Activated CD4-positive, CD25-positive, alpha-beta regulatory T cell treated with anti-CD3 and anti-CD28 coated beads, Interleukin-2, amount 50 U/mL, for 16 hours (primary cell): ENCODE measurements around the gene ACAP3.
A peak's percentile ranks its signal among the peaks of the same experiment; 100 is the strongest.

Source experiments
- DNase-seq: peaks from one replicate; pipeline ENCODE4 v3.0.0-alpha.2; 2020; ENCODE audit warnings: low read depth, low spot score

Gene ACAP3, protein sequence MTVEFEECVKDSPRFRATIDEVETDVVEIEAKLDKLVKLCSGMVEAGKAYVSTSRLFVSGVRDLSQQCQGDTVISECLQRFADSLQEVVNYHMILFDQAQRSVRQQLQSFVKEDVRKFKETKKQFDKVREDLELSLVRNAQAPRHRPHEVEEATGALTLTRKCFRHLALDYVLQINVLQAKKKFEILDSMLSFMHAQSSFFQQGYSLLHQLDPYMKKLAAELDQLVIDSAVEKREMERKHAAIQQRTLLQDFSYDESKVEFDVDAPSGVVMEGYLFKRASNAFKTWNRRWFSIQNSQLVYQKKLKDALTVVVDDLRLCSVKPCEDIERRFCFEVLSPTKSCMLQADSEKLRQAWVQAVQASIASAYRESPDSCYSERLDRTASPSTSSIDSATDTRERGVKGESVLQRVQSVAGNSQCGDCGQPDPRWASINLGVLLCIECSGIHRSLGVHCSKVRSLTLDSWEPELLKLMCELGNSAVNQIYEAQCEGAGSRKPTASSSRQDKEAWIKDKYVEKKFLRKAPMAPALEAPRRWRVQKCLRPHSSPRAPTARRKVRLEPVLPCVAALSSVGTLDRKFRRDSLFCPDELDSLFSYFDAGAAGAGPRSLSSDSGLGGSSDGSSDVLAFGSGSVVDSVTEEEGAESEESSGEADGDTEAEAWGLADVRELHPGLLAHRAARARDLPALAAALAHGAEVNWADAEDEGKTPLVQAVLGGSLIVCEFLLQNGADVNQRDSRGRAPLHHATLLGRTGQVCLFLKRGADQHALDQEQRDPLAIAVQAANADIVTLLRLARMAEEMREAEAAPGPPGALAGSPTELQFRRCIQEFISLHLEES

DNA sequence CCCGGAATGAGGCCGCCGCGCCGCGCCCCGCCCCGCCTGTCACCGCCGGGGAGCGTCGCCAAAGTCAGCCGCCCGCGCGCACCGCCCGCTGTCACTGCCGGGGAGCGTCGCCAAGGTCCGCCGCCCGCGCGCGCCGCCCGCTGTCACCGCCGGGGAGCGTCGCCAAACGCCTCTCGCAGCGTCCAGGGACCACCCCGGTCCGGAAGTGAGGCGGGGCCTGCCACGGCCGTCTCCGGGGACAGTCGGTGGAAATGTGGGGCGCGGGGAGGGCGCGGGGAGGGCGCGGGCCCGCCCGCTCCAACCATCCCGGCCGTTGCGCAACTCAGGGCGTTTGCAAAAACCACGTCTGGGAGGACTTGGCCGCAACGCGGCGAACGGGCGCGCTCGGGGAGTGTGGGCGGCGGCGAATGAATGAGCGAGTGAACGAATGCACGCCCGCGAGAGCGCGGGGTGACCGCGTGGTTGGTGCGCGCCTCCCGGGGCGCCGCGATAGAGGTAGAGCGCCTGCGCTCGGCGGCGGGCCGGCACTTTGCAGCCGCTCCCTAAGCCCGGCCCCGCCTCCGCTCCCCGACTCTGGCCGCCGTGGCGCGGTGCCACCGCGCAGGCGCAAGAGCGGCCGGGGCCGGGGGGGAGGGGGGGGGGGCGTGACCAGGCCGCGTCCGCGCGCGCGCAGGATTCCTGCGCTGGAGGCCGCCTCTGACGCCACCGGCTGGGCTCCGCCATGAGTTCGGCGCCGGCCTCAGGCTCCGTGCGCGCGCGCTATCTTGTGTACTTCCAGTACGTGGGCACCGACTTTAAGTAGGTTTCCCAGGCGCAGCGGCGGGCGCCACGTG, at the start of gene ACAP3, which contains the start of gene PUSL1:
ACAP3 (minus strand) TSS at position 8 of the 833 bp plus-strand sequence. CDS start 115 bp downstream, outside the sequence.
PUSL1 (plus strand) TSS at position 675 of the 833 bp plus-strand sequence; CDS start at position 722, 47 bp downstream.
- DNase-seq = peak; percentile 79

DNA sequence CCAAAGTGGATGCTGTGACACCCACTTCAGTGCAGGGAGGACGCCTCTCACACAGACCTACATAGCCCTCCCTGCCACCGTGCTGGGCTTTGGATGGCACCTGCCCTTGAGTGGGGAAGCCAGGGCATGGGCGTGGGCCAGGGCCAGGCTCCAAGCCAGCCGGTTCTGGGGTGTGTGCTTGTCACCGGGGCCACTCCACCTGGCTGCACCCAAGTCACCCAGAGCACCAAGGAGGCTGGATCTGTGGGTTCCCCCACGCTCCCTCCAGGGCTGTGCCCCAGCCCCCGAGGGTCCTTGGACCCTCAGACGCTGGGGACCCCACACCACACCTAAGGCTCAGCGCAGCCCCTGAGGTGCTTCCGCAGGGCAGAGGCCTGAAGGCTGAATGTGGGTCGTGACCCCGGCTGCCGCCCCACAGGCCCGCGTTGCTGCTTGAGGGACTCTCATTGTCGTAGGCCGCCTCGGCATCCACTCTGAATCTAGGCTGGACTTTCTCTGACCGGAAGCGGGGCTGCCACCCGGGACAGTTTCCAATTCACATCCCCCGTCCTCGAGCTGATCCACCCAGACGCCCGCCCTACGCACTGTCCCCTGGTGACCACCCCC, 49.2 kb upstream of the ACAP3 start:
- no peak for DNase-seq

DNA sequence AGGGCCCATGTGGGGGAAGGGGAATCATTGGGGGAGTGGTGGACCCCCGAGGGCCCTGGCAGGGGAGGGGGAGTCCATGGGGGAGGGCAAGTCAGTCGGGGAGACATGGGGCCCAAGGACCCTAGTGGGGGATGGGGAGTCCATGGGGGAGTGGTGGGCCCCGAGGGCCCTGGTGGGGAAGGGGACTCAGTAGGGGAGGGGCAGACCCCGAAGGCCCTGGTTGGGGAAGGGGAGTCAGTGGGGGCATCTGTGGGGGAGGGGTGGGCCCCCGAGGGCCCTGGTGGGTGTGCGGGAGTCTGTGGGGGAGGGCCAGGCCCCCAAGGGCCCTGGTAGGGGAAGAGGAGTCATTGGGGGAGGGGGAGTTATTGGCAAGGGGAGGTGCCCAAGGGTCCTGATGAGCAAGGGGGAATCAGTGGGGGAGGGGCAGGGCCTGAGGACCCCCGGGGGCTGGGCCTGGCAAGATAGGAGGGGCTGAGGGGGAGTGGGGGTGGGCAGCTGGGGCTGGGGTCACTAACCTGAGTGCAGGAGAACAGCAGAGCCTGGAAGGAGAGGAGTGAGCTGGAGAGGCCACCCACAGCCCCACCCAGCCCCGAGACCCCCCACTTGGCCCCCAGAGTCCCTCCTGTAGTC, 48.6 kb upstream of the ACAP3 start:
- no peak for DNase-seq

DNA sequence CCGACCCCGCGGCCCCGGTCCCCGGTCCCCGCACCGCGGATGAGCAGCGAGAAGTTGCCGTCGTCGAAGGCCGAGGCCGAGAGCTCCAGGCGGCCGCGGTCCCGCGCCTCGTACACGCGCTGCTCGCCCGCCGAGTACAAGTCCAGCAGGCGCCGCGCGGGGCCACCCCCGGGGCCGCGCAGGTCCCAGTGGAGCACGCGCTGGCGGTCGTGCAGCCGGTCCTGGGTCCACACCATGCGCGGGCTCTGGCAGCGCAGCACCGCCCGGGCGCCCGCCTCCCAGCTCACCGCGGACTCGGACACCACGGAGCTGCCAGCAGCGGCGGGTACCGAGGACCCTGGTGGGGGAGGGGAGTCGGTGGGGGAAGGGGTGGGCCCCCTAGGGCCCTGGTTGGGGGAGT, 47.7 kb upstream of the ACAP3 start:
- no peak for DNase-seq

DNA sequence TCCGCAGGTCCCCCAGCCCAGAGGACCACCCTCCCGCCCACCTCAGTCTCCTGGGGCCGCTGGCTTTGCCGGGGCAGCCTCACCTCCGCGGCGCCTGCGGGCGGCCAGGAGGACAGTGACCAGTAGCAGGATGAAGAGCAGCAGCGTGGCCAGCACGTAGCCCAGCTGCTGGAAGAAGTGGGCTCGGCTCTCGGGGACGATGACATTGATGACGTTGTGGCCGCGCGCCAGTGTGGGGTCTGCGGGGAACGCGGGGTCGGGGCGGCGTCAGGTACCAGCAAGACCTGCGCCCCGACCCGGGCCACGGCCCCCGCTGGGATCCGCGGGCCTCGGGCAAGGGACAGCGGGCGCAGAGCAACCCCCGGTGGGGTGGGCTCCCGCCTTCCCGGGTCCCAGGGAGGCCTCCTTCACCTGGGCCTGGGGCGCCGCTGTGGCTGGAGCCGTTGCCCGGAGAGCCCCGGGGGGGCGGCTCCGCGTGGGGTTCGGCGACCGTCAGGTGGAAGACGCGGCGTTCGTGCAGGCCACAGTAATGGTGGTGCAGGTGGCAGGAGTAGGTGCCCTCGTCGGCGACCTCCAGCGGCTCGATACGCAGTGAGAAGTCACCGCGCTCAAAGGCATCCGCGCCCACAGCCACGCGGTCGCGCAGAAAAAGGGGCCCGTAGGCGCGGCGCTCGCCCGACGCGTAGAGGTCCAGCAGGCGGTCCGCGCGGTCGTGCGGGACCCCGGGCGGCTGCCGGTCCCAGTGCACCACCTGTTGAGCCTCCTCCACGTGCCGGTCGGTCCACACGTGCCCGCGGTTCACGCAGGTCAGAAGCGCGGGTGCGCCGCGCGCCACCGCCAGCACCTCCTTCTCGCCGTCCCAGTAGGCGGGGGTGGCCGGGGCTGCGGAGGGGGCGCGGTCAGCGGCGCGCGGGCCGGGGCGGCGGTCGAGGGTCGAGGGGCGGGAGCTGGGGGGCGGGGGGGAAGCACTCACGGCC, 46.8 kb upstream of the ACAP3 start:
- DNase-seq = no peak

DNA sequence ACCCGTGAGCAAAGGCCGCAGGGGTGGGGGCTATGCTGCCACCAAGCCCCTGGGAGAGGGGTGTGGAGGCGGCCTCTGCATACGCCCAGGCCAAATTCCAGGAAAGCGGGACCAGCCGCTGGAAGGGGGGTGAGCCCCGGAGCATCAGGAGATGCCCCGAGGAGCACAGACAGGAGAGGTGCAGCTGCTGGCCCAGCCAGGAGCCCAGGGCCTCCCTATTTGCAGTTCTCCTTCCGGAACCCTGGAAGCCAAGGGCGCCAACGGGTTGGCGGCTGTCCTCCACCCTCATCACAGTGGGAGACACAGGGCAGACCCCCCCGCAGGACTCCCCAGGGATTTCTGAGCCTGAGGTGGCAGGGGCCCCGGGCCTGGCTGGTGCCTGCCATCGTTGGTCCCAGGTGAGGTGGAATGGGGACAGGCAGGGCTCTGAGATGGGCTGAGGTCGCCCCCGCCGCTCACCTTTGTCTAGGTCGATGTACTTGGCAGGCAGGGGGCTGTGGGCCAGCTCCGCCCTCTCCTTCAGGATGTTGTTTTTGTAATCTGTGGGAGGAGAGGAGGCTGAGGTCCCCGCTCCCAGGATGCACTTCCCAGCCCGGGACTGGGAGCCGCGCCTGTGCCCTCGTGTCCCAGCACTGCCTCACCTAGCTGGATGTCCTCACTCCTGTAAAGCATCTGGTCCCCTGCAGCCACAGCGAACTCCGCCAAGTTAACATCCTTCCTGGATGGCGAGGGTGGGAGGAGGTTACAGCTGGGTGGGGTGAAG, 45.8 kb upstream of the ACAP3 start:
- DNase-seq = no peak

DNA sequence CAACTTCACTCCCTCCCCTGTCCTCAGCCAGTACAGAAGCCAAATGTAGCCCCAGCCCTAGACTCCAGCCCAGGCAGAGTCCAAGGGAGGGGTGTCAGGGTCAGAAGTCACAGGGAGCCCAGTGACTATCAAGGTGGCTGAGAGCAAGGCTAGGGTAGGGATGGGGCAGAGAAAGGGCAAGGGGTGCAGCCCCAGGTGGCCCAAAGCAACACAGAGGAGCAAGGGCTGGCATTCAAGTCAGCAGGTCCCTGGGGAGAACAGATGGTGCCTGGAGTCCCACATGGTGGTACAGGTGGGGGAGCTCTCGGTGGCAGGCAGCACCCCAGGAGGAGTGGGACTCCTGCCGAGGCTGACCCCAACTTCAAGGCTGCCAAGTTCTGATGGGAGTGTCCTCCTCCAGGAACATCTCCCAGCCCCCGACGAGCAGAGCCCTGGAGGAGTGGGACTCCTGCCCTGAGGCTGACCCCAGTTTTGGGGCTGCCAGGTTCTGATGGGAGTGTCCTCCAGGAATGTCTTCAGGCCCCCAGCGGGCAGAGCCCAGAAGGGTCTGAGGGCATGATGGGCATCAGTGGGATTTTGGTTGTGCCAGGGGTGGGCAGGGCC, 45.2 kb upstream of the ACAP3 start:
- DNase-seq = no peak

DNA sequence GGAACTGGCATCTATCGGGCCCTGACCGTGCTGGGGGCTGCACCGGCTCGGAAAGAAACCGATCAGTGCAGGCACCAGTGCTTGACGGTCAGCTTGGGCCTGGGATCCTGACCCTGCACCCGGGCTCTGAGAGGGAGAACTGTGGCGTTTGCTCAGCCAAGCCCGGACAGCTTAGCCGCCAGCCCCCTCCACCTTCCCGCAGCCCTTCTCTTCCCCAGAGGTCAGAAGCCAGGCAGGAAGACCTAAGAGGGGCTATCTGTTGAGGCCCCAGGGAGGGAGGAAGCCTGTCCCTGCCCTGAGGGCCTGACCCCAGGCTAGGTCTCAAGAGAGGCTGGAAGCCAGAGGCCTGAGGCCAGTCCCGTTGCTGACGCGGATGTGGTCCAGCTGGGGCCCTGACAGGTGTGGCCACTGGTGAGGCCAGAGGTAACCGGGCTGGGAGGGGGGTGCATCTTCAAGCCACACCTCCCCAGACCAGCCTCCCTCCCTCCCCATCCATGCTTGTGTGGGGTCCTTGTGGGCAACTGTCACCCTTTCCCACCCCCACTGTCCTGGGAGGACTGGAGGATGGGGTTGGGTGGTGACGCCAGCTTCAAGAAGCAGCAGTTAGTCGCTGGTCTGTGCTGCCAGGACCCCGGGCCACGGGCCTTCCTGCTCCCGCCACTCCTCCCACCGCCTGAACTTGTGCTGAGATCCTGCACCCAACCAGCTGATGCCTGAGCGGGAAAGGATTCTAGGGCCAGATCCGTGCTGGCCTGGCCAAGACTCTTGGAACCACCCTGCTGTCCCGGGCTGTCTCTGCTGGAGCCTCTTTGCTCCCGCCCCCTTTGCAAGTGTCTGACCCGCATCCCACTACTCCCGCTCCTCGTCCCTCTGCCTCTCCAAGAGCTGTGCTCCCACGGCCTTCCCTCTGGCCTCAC, 44.0 kb upstream of the ACAP3 start:
- no peak for DNase-seq

DNA sequence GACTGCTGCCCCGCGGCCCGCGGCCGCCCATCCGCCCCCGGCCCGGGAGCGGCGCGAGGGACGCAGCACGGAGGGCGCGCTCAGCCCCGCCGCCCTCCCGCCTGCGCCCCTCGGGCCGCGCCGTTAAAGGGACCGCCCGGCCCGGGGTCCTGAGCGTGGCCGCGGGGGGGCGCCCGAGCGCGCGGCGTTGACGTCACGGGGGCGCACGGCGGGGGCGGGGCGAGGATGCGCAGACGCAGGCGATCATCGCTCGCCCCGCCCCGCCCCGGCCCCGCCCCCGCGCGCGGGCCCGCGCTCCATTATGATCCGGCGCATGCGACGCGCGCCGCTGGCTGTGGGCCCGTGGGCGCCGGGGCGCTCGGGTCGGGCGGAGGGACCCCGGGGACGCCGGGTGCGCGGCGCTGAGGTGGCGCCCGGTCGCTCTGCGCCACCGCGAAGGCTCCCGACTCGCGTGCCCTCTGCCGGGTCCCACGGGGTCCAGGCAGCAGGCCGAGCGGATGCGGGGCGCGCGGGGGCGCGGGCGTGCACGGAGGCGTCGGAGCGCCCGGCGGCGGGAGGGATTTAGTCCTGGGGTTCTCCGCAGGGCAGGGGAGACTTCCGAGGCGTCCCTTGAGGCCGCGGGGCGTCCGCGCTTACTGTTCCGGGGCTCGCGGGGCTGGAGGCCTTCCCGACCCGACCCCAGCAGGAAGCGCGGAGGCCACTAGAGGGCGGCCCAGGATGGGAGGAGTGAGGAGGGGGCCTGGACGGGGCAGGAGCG, 41.7 kb upstream of the ACAP3 start, which contains the start of gene DVL1:
DVL1 (minus strand) TSS at position 163 of the 757 bp plus-strand sequence. CDS start 353 bp downstream, outside the sequence.
- peak; percentile 35 for DNase-seq

DNA sequence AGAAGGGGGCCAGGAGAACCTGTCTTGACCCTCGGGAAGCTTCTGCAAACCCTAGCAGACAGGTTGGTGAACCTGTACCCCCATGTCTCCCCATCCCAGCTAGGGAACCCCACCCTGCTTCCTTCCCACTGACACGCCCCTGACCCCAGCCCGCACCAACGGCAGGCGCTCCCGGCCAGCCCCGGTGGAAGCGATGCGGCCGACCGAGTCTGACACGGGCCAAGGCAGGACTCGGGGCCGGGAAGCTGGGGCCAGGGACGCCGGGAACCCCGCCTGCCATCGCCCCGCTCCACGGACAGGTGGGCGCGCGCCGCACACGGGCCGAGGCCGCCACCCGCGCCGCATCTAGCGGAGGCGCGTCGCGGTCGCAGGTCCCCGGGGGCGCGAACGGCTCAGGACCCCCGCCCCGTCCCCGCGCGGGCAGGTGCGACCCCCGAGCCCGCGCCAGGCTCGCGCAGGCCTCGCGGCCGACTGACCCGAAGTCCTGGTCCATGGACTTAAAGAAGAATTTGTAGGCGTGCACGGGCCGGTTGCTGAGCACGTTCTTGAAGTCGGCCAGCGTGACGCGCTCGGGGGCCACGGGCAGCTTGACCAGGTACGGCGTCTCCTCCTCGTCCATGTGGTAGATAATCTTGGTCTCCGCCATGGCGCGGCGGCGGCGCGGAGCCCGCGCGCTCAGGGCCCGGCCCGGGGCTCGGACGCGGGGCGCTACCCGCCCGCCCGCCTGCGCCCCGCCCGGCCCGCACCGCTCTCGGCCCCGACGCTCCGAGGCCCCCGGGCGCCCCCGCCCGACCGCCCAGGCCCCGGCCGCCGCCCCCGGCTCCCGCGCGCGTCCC, 40.9 kb upstream of the ACAP3 start:
- DNase-seq = no peak

DNA sequence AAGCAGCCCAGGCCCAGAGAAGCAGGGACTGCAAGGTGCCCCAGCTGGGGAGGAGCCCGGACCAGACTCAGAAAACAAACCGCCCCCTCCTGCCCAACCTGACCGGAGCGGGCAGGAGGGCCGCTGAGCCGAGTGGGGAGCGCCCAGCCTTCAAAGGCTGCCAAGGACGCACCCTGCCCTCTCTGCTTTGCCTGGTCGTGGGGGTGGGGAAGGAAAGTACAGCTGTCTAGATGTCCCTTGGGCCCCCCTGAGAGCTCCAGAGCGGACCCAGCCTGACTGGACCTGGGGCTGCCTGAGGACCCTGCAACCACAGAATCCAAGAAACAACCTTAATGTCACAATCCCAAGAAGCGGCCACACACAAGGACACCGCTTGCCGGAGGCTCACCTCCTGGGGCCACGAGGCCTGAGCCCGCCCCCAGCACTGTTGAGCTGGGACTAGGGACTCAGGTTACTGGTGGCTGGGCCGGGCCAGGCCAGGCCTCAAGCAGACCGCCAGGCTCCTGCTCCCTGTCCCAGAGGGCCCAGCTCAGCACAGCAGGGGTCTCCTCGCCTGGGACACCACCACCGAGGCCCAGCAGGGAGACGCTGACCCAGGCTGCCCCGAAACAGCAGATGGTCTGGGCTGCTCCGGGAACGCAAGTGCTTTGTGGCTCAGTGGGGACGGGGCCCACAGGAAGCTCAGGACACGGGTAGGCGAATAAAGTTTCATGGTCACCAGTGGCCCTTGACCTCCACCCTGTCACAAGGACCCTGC, 40.1 kb upstream of the ACAP3 start:
- no peak for DNase-seq

DNA sequence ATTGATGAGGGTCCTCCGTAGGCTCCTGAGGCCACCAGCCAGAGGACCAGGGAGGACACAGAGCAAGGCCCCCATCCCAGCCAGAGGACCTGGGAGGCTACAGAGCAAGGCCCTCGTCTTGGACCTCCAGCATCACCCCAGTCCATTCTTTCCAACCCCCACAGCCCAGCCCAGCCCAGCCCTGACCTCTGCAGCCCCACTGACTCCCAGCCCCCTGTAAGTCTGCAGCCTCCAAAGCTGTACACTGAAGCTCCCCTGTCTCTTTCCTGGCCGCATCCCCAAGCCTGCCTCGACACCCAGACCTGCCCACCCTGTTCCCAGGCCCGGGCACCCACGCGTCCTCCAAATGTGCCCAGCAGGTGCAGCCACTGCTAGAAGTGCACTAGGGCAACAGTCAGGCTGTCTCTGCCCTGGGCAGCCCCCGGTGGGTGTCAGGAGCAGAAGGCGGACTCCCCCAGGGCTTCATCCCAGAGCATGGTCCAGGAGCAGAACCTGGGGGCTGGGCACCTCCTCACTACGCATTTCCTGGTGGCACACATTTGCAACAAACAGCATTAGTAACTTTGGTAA, 39.4 kb upstream of the ACAP3 start:
- no peak for DNase-seq

DNA sequence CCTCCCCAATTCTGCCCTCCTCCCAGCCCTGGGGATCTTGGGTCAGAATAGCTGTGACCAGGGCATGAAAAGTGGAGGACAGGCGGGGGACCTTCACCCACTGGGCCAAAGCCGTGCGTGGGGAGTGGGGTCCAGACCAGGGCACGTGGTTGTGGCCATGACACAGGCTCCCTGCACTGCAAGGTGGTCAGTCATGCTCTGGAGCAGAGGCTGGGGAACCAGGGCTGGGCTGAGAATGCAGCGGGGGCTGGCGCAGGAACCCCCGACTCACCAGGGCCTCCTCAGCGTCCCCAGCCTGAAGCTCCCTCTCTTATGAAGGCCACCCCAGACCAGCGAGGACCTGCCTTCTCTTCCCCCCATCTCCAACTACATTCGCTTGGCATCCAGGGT, 38.8 kb upstream of the ACAP3 start:
- no peak for DNase-seq

DNA sequence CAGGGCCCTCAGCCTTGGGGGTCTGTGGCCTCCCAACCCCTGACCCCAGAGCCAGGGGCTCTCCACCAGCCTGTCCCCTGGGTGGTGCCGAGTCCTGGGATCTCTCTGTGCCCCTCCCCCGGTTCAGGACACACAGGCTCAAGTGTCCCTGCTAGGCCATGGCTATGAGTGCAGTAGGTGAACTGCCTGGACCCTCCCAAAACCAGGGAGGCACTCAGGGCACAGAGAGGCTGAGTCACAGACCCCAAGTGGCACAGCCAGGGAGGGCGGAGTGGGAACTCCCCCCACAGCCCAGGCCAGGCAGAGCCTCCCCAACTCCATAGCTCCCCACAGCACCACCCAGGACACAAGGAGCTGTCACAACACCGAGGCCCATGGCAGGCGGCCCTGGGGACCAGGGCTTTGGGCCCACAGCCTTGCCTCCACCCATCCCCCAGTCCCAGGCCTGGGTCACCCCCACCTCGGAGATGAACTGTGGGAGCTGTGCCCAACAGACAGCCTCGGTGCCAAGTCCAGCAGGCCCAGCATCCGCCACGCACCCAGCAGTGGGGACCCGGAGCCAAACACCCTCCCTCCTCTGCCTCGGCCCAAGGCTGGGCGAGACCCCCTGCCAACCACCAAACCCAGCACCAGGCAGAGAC, 38.2 kb upstream of the ACAP3 start:
- no peak for DNase-seq
